Measurements from ENCODE around the gene ACTA2. TPM values are rescaled to one million over a fixed set of nuclear protein-coding genes. Genes with fewer than 3 reads are reported as not detected.

The ACTA2 gene
- total RNA-seq, 1 experiment from 2014 or later, result 2.9 TPM

- in situ Hi-C loops (cut with HindIII; ENCODE audit: low pct_unique_long_range_greater_than_20kb, low sequenced_read_pairs), result no loop called here
- no peak for DNase-seq (ENCODE audit: low read depth, low spot score)
These were observed 10.7 kb upstream of the ACTA2 start for GRCh38 chr10:88963318-88963717.

GRCh38 chr10:88962336-88962735 is 9.8 kb upstream of the ACTA2 start:
- no peak for DNase-seq (ENCODE audit: low read depth, low spot score)
- in situ Hi-C loops (cut with HindIII; ENCODE audit: low pct_unique_long_range_greater_than_20kb, low sequenced_read_pairs), result no loop called here

GRCh38 chr10:88961266-88961665 is 8.7 kb upstream of the ACTA2 start:
- no peak for DNase-seq (ENCODE audit: low read depth, low spot score)
- in situ Hi-C loops (cut with HindIII; ENCODE audit: low pct_unique_long_range_greater_than_20kb, low sequenced_read_pairs), result no loop called here

DNA sequence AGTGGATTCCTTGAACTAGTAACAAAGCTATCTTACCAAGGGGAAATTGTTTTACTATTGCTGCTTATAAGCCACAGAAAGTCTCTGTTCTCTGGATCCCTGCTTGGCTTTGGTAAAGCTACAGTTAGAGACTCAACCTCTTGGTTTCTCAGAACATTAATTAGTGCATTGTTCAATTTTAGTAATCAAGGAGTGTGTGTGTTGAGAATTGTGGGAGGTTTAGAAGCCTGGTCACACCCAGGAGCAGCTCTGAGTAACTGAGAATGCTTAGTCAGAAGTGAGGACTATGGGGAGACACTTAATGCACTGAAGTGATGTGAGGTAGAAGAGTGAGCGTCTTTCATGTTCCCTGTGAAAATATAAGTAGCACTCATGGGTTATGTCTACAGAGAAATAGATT is 8.2 kb upstream of the ACTA2 start:
- in situ Hi-C loops (cut with HindIII; ENCODE audit: low pct_unique_long_range_greater_than_20kb, low sequenced_read_pairs), result no loop called here
- DNase-seq (ENCODE audit: low read depth, low spot score), result no peak

DNA sequence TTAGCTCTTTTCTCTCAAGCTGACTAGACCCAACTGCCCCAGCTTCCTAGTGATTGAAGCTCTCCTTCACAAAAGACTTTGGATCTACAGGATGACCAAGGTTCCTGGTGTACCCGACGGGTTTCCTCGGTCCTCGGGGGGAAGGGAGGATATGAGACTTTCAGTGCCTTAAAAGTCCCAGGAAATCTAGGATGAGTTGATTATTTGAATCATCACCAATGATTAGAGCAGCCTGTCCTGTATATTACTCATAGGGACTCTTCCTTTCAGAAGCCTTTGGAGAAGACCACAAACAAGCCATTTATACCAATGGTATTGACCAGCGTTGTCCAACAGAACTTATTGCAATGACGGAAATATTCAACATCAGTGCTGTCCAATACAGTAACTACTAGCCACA is 6.1 kb upstream of the ACTA2 start:
- DNase-seq (ENCODE audit: low read depth, low spot score), result no peak
- in situ Hi-C loops (cut with HindIII; ENCODE audit: low pct_unique_long_range_greater_than_20kb, low sequenced_read_pairs), result no loop called here

GRCh38 chr10:88957381-88957780 is 4.8 kb upstream of the ACTA2 start:
- no peak for DNase-seq (ENCODE audit: low read depth, low spot score)
- in situ Hi-C loops (cut with HindIII; ENCODE audit: low pct_unique_long_range_greater_than_20kb, low sequenced_read_pairs), result no loop called here

- DNase-seq (ENCODE audit: low read depth, low spot score), result no peak
- in situ Hi-C loops (cut with HindIII; ENCODE audit: low pct_unique_long_range_greater_than_20kb, low sequenced_read_pairs), result no loop called here
These were observed 2.0 kb upstream of the ACTA2 start for GRCh38 chr10:88954458-88955083.

DNA sequence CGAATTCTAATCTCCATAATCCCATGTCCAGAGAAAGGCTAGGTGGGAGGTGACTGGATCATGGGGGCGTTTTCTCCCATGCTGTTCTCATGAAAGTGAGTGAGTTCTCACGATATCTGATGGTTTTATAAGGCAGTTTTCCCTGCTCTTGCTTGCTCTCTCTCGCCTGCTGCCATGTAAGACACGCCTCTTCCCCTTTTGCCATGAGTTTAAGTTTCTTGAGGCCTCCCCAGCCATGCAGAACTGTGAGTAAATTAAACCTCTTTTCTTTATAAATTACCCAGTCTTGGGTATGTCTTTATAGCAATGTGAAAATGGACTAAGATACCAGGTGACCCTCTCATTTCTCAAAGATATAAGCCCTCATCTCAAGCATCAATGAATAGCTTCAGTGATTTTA is 1.1 kb upstream of the ACTA2 start:
- DNase-seq (ENCODE audit: low read depth, low spot score), result no peak
- in situ Hi-C loops (cut with HindIII; ENCODE audit: low pct_unique_long_range_greater_than_20kb, low sequenced_read_pairs), result no loop called here

GRCh38 chr10:88949912-88950837 is 2.4 kb downstream of the ACTA2 start:
- DNase-seq (ENCODE audit: low read depth, low spot score), result no peak
- in situ Hi-C loops (cut with HindIII; ENCODE audit: low pct_unique_long_range_greater_than_20kb, low sequenced_read_pairs), result no loop called here

DNA sequence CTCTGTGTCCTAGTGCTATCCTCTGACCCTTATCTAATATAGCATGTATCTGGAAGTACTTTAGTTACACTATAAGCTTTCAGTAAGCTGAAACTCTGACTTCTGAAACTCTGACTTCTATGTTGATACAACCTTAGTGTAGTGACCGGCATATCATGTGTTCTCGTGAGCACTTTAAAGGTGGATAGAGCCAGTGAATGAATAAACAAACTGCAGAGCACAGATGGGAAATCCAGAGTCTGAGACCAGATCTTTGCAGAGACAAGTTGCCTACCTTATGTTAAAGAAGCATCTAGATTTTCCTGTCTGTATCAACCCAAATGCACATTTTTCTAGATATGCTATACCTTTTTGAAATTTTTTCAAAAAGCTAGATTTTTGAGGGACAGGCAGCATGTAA is 3.5 kb downstream of the ACTA2 start:
- in situ Hi-C loops (cut with HindIII; ENCODE audit: low pct_unique_long_range_greater_than_20kb, low sequenced_read_pairs), result no loop called here
- no peak for DNase-seq (ENCODE audit: low read depth, low spot score)

GRCh38 chr10:88946965-88947590 is 5.5 kb downstream of the ACTA2 start:
- in situ Hi-C loops (cut with HindIII; ENCODE audit: low pct_unique_long_range_greater_than_20kb, low sequenced_read_pairs), result no loop called here
- DNase-seq (ENCODE audit: low read depth, low spot score), result no peak

DNA sequence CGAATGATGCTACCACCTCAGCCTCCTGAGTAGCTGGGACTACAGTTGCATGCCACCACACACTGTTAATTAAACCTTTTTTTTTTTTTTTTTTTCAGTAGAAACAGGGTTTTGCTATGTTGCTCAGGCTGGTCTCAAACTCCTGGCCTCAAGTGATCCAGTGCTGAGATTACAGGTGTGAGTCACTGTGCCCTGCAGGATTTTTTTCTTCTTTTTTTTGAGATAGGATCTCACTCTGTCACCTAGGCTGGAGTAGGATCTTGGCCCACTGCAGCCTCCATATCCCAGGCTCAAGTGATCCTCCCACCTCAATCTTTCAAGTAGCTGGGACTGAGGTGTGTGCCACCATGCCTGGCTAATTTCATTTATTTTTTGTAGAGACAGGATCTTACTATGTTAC is 6.4 kb downstream of the ACTA2 start:
- in situ Hi-C loops (cut with HindIII; ENCODE audit: low pct_unique_long_range_greater_than_20kb, low sequenced_read_pairs), result no loop called here
- no peak for DNase-seq (ENCODE audit: low read depth, low spot score)

DNA sequence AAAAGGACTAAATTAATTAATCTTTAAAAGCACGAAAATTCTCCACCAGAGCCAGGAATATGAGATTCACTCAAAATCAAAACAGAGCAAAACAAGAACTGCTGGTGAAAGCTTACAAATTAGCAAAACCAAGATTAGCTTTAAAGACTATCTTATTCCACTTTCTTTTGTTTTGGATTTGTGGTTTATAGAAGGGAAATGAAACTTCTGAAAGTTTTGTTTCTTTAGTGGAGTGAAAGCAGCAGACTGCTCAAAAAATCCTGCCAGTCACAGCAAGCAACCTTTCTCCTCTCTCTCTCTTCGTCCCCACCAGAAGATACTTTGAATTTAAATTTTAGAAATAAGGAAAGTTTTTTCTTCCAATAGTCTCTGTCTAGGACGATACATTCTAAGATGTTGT is 7.8 kb downstream of the ACTA2 start:
- in situ Hi-C loops (cut with HindIII; ENCODE audit: low pct_unique_long_range_greater_than_20kb, low sequenced_read_pairs), result no loop called here
- no peak for DNase-seq (ENCODE audit: low read depth, low spot score)

- in situ Hi-C loops (cut with HindIII; ENCODE audit: low pct_unique_long_range_greater_than_20kb, low sequenced_read_pairs), result no loop called here
These were observed 8.8 kb downstream of the ACTA2 start for GRCh38 chr10:88943778-88944177.

GRCh38 chr10:88941026-88941425 is 11.5 kb downstream of the ACTA2 start:
- in situ Hi-C loops (cut with HindIII; ENCODE audit: low pct_unique_long_range_greater_than_20kb, low sequenced_read_pairs), result no loop called here
- DNase-seq (ENCODE audit: low read depth, low spot score), result no peak

More at GRCh38 chr10:88943778-88944177, 8.8 kb downstream of the ACTA2 start:
- no peak for DNase-seq (ENCODE audit: low read depth, low spot score)

- DNase-seq (ENCODE audit: low read depth, low spot score), result no peak
- in situ Hi-C loops (cut with HindIII; ENCODE audit: low pct_unique_long_range_greater_than_20kb, low sequenced_read_pairs), result no loop called here
These were observed 13.6 kb downstream of the ACTA2 start for GRCh38 chr10:88938938-88939337.

- DNase-seq (ENCODE audit: low read depth, low spot score), result no peak
- in situ Hi-C loops (cut with HindIII; ENCODE audit: low pct_unique_long_range_greater_than_20kb, low sequenced_read_pairs), result no loop called here
These were observed 14.5 kb downstream of the ACTA2 start for GRCh38 chr10:88938039-88938438.

GRCh38 chr10:88936656-88937055 is 15.9 kb downstream of the ACTA2 start:
- in situ Hi-C loops (cut with HindIII; ENCODE audit: low pct_unique_long_range_greater_than_20kb, low sequenced_read_pairs), result no loop called here
- DNase-seq (ENCODE audit: low read depth, low spot score), result no peak

All from SK-MEL-5 (cell line).